Stimulated activated CD8-positive, alpha-beta memory T cell treated with anti-CD3 and anti-CD28 coated beads, Interleukin-2, amount 100 ng/mL, for 48 hours (primary cell): Measurements from ENCODE around the gene MIR17HG.
A peak's percentile ranks its signal among the peaks of the same experiment; 100 is the strongest.
"Not testable (repeated sequence)": the region's sequence is repeated elsewhere in the genome, so short reads cannot be mapped to it uniquely, and the experiment has no call there.

Experiments used
- DNase-seq, 2 donors: peaks; one replicate each; pipeline ENCODE4 v3.0.0-alpha.2; 2020; ENCODE audit warnings: low read depth in 2 of 2

MIR17HG gene

DNA sequence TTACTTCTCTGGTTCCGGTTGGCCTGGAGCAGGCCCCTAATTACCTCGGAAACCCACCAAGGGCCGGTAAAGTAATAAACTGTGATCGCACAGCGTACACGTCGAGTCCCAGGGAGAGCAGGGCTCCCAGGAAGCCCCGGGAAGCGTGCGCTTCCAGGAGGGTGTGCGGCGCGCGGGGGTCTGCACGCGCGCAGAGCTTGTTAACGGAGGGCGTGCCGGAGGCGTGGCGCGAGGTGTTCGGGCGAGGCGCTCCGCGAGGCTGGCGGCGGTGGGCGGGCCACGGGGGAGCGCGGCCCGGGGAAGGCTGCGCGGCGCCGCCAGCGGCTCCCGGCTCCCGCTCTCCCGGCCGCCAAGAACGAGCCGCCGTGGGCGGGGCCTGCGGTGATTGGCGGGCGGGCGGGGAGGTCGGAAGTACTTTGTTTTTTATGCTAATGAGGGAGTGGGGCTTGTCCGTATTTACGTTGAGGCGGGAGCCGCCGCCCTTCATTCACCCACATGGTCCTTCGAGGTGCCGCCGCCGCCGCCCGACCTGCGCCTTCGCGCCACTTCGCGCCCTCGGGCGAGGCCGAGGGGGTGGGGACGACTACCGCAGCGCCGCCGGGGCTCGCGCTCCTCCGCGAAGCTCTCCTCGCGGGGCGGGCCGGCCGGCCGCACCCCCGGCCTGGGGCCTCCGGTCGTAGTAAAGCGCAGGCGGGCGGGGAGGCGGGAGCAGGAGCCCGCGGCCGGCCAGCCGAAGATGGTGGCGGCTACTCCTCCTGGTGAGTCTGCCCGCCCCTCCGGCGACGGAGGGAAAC, at the start of gene MIR17HG:
Gene MIR17HG (plus strand): TSS at position 486 of the 794 bp plus-strand sequence.
- DNase-seq = peak; percentile 85 to 87

DNA sequence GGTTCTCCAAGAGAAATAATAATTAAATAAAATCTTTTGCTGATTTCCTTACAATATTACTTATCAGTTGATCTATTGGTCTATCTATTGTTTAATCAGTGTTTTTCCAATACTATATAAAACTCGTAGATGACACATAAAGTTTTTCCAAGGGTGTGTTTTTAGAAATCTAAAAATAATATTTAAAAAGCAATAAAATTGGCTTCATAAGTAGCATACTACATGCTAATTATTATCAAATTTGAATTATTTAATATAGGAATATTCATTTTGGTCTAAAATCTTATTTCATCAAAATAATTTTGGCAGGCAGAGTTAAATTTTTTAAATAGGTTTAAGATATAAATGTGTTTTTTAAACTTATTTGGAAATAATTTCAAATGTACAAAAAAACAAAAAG, 49.4 kb upstream of the MIR17HG start:
- DNase-seq = no peak

DNA sequence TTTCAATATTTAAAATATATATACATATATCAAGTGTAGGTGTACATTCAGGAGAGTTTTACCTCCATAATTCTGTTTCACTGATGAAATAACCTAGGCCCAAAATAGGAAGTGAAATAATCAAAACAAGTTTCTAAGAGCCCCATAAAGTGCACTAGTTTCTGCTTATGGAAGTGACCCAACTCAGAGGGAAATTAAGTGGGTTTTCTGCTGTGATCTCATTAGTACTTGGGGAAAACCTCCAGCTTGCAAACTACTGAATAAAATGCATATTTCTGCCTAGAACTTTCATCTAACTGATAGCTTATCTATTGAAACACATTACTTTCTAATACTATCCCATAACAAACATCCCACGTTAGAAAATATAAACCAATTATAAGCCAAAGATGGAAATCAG, 45.4 kb upstream of the MIR17HG start:
- no peak for DNase-seq

DNA sequence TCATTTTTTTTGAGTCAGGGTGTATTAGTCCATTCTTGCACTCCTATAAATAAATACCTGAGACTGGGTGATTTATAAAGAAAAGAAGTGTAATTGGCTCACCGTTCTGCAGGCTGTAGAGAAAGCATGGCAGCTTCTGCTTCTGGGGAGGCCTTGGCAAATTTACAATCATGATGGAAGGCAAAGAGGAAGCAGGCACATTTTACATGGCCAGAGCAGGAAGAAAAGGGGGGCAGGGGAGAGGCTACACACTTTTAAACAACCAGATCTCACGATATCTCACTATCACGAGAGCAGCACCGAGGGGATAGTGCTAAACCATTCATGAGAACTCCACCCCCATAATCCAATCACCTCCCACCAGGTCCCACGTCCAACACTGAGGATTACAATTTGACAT, 44.5 kb upstream of the MIR17HG start:
- no peak for DNase-seq

DNA sequence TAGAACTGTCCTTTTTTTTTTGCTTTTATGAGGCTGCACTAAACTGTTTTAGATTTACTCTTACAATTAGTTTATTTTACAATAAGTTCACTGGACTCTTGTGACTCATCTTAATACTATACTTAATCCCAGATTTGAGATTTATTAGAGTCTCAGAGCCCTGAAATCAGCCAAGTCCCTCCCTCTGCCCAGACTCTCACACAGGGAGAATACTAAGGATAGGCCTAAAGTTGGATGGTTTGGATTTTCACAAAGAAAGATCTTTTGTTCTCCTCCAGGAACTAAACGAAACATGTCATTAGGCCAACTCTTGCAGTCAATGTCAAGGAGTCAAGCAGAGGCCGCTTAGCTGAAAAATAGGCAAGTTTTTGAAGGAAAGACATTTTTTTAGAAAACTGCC, 42.7 kb upstream of the MIR17HG start:
- no peak for DNase-seq

DNA sequence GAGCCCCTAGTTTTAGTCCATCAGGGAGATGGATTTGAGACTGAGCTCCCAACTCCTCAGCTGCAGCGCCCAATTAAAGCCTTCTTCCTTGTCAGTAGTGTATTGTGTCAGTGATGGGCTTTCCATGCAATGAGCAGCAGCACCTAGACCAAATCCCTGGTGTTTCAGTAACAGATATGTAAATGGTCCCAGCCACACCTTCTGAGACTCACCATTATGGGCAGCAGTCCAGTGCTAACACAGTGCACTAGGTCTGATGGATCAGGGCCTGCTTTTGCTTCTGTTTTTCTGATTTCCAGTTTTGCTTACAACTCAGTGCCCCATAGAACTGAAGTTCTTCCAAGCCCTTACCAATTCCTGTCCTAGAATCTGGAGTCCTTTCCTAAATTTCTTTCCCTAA, 41.8 kb upstream of the MIR17HG start:
- DNase-seq = no peak

DNA sequence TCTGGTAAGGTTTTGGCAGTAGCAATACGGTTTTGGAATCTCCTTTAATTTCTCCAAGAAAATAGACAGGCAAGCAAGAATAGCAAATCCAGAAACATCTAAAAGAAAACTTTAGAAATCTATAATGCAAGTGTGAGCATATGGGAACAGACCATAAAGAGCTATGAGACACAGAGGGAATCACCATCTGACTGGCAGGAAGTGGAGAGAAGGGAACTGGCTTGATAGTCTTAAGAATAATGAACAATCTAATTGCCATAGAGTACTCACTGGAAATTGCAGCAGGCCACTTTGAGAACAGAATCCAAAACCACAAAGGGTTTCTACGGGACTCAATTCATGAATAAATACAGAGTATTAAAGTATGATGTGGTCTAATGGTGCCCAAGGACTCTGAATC, 39.6 kb upstream of the MIR17HG start:
- no peak for DNase-seq

DNA sequence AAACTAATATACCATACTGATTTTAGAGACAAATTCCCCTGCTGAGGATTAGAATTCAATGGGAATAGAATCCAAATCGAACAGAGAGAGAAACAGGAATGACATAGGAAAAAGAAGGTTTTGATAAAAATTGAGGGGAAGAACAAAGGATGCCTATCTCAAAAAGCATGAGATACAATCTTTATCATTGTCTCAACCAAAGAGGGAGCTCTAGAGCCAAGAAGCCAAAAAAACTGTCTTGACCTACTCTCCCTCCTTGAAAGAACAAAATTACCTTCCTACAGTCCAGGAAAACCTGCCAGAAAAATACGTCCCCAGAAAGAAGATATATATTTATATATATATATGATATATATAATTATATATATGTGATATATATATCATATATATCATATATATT, 39.2 kb upstream of the MIR17HG start:
- no peak for DNase-seq

DNA sequence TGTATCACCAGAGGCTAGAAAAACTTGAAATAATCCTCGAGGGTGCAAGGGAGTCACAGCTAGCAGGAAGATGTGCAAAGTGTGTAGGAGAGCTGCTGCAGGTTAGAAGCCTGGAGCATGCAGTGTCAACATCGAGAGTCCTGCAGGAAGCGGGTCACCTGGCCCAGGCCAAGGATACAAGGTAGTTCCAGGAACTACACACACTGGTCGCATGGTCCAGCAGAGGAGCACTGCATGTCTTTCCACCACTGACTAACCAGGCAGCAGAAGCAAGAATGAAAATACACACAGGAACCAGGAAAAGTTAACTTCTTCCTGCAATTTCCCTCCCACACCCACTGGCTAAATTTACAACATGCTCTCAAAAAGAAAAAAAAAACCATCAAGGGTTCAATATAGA, 36.0 kb upstream of the MIR17HG start:
- DNase-seq = no peak

DNA sequence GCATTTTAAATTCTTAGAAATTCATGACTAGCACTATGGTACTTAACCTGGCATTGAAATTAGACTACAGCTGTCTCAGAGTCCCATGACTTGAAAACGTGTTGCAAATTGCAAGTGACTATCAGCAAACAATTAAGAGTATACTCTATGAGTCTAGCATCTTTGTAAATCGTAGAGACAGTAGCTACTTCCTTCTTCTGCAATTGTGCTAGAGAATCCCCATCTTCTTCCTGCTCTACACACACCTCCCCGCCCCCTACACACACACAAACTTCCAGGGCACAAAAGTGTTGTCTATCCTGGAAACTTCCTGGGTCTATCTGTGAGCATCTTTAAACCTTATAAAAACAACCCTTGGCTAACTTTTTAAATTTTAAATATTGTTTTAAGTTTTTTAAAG, 35.2 kb upstream of the MIR17HG start:
- no peak for DNase-seq

DNA sequence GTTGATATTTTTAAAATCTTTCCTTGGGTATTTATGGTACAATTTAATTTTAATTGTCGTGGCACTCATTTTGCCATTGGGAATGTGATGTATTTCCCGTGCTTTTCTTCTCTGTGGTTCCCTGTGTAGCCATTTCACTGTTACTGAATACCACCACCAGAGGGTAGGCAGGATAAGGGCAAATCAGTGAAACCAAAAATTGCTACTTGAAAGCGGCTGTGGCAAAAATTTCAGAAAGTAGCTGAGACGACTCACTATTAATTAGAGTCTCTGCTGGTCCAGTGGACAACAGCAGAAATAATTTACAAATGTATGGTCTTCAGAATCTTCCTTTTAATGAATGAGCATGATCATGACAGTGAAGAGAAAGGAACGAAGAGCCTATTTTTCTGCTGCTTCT, 34.4 kb upstream of the MIR17HG start:
- DNase-seq = no peak

DNA sequence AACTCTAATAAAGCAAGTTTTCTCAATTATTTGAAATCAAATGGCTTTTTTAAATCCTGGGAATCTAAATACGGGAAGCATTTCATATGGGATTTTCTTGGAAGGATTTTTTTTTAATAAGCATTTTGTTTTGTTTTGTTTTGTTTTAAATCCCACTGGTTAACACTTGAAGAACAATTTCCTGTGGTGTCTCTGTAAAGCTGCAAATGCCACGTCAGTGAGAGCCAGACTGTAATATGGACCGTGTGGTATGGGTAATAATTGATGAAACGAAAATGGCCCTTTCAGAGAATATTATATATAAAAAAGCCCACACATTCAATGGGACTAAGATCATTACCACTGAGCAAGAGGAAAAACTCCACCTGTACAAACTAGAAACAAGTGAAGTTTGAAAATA, 33.9 kb upstream of the MIR17HG start:
- no peak for DNase-seq

DNA sequence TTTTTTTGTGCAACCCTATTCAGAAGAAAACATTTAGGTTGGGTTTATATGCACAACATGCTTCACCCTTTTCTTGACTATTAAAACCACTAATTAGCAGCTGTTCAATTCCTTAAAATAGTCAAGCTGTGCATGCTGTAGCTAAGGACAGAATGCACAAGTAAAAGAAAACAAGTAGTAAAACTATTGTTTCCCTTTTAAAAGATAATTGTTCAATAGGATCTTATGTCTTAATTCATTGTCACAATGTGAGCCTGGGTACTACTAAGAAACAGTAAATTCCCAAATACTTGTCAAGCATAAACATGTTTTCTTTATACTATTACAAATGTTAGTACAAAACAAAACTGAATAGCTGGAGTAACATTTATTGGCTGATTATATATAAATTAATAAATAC, 32.6 kb upstream of the MIR17HG start:
- DNase-seq = no peak

DNA sequence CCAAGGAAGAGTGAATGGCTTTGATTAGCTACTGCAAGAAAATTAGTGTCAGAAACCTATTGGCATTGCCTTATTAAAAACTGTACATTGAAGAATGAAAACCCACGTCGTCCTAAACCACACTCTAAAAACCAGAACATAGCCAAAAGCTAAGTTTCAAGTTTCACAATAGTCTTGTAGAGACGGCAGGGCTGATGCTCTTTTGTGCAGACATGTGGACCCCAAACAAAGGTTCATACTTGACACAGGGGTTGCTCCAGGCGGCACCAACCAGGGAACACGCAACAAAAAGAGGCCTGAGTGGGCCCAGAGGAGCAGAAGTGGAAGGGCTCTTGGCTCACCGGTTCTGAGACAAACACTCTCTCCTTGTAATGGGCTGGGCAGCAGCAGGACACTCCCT, 28.6 kb upstream of the MIR17HG start:
- DNase-seq = no peak

DNA sequence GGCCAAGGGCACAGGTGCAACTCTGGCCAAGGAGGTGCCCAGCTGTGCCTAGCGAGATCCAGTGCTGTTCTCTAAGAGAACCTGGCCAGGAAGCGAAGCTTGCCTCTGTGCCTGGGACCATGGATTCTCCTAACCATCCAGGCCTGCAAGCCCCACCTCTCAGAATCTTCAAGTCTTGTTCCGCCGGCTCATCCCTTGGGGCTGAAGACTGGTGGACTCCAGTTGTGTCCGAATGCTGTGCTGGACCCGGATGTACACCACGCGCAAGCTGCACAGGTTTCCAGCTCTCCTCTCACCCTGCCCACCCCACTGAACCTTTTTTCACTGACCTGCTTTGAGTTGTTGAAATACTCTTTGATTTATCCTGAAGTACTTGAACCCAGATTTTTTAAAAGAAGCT, 27.5 kb upstream of the MIR17HG start:
- no peak for DNase-seq

DNA sequence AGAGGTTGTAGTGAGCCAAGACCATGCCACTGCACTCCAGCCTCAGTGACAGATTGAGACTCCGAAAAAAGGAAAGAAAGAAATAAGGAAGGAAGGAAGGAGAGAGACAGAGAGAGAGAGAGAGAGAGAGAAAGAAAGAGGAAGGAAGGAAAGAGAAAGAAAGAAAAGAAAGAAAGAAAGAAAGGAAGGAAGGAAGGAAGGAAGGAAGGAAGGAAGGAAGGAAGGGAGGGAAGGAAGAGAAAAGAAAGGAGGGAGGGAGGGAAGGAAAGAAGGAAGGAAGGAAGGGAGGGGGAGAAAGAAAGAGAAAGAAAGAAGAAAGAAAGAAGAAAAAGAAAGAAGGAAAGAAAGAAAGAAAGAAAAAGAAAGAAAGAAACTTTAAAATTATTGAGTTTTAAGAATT, 26.5 kb upstream of the MIR17HG start:
- not testable (repeated sequence) for DNase-seq

DNA sequence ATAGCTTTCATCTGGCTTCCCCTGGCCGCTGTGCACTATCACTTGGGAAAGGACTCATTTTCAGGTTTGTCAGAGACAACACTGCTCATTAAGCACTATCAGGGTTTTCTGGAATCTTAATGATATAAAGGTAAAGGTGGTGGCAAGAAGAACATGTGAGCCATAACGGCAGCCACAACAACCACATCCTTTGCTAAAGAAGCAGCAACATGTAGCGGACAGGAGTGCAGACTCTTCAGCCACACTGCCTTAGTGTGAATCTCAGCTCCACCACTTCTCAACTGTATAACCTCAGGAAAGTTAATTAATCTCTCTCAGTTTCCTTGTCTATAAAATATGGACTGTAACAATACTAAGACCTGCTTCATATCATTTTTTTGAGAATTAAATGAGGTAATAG, 24.1 kb upstream of the MIR17HG start:
- DNase-seq = no peak

DNA sequence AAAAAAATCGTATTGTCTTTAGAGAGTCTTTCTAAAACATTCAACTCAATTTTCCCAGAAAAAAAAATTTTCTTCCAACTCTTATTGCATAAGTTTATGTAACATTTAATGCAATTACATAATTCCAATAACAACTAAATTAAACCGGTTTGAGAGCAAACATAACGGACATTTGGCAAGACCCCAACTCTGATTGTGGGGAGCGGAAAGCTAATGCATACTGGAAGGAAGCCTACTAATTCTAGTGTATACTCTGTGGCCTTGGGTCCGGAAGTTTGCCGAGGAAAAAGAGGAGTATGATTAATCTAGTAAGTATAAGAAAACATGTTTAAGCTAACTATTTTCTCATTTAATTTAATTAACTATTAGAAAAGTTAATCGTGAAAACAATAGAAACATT, 21.3 kb upstream of the MIR17HG start:
- no peak for DNase-seq

DNA sequence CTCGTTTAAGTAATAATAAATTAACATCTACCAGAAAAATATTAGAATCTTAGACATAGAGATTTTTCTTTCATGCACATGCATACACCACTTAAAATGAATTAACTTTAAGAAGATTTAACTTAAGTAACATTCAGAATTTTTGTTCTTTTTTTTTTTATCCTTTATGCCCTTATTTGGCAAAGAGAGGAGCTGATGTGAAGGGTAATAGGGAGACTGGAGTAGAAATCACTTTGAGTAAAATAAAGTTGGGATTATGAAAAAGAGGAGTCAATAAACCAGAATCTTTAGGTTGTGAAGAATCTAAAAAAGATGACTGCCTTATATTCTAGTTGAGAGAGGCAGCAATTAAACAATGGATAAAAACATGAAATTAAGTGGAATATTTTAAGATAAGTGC, 18.8 kb upstream of the MIR17HG start:
- DNase-seq = no peak

DNA sequence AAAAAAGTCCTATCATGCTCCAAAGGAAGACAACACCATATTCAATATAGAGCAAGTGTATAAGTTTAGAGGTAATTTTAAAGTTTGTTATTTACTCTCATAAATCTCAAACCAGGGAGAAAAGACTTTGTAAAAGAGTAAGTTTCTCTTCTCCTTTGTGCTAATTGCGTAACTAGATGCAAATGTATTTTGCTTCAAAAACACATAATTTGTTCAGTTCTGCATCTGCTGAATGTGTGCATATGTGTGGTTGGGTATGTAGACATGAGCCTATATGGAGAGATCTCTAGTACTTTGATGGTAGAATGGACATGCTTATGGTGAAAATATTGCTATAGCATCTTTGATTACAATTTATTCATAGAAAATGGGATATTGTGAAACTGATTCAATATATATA, 17.8 kb upstream of the MIR17HG start:
- DNase-seq = no peak

DNA sequence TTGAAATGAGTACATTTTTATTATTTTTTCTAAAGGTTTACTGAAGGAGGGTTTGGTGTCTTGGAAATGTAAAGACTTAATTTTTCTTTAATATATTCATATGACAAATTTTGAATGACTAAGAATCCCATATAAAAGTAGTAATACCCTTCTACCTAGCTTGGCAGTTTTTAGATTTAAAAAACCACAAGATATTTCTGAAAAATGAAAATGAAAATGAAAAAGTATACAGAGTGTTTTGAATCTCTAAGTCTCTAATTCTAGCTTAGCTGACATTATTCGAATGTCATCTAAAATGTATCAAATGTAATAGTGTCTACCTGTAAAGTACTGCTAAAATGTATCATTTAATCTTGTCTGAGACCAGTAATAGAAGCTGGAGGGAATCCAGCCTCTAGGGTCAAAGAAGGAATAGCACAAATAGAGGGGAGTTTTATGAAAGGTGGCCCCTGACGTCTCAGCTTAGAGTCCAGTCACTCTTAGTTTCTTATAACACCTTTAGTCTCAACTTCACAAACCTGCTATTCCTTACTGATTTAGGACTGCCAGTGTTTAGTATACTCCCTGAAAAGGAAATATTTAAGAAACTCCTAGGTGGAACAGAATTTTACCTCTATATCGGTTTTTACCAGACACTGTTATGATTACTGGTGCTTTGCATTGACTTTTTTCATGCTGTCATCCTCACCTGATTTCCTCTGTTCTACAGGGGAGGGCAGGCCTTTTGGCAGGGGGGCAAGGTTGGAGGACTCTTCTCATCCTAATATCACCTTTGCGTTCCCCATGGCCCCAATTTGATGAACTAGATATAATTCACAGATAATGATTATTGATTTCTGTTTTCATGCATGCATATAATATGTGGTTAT, 16.2 kb upstream of the MIR17HG start:
- DNase-seq = no peak

DNA sequence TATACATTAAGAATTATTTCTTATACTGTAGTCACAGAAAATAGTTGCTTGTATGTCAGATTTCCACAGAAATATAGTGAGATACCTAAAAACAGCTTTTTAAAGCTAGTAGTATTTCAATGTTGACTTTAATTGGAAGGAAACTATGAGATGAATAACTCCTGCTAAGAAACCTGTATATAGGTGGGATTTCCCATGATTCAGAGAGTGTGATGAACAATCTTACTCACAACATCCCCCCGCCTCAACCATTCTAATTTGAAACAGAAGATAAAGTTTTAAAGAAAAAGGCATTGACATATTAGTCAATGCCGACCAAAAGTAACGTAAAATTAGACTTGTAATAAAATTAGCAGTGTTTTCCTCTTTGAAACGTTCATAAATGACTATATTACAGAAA, 1.4 kb upstream of the MIR17HG start:
- DNase-seq = no peak

DNA sequence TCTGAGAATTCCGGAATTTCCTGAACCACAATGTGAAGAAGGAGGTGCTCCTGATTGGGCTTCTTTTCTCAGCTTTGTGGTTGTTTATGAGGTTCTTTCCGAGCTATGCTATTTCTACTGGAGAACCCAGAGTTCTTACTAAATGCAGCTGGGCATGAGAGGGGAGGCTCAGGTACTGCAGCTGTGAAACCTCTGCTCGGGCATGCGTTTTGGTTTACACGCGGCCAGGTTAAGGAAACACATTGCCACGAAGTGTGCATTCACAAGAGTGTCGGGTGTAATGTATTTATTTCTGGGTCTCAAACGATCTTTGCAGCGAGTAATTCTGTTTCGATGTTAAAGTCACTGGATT, 661 bp upstream of the MIR17HG start:
- DNase-seq = peak in 1 of 2 donors; percentile 30
